ENCODE results near the gene ENOX1.
"Not testable (repeated sequence)": the region's sequence is repeated elsewhere in the genome, so short reads cannot be mapped to it uniquely, and the experiment has no call there.

The ENOX1 gene

GRCh38 chr13:43363156-43363953 lies 423.4 kb downstream of the ENOX1 start:
- in situ Hi-C loops (cut with MboI; ENCODE audit: low sequenced_read_pairs), result no loop called here

- in situ Hi-C loops (cut with MboI; ENCODE audit: low sequenced_read_pairs), result no loop called here
Observed at GRCh38 chr13:43362556-43362955, 424.2 kb downstream of the ENOX1 start.

- in situ Hi-C loops (cut with MboI; ENCODE audit: low sequenced_read_pairs), result no loop called here
Observed at GRCh38 chr13:43360892-43361610, 425.7 kb downstream of the ENOX1 start.

- in situ Hi-C loops (cut with MboI; ENCODE audit: low sequenced_read_pairs), result no loop called here
Observed at GRCh38 chr13:43360171-43360570, 426.6 kb downstream of the ENOX1 start.

GRCh38 chr13:43359536-43359935 lies 427.2 kb downstream of the ENOX1 start:
- in situ Hi-C loops (cut with MboI; ENCODE audit: low sequenced_read_pairs), result no loop called here

- in situ Hi-C loops (cut with MboI; ENCODE audit: low sequenced_read_pairs), result no loop called here
Observed at GRCh38 chr13:43357564-43357963, 429.2 kb downstream of the ENOX1 start.

- in situ Hi-C loops (cut with MboI; ENCODE audit: low sequenced_read_pairs), result no loop called here
Observed at GRCh38 chr13:43356567-43356966, 430.2 kb downstream of the ENOX1 start.

- in situ Hi-C loops (cut with MboI; ENCODE audit: low sequenced_read_pairs), result no loop called here
Observed at GRCh38 chr13:43355774-43356173, 431.0 kb downstream of the ENOX1 start.

- in situ Hi-C loops (cut with MboI; ENCODE audit: low sequenced_read_pairs), result no loop called here
Observed at GRCh38 chr13:43354153-43354945, 432.4 kb downstream of the ENOX1 start.

- in situ Hi-C loops (cut with MboI; ENCODE audit: low sequenced_read_pairs), result no loop called here
Observed at GRCh38 chr13:43353631-43354030, 433.1 kb downstream of the ENOX1 start.

- in situ Hi-C loops (cut with MboI; ENCODE audit: low sequenced_read_pairs), result not testable (repeated sequence)
Observed at GRCh38 chr13:43351612-43352011, 435.2 kb downstream of the ENOX1 start.

- in situ Hi-C loops (cut with MboI; ENCODE audit: low sequenced_read_pairs), result no loop called here
Observed at GRCh38 chr13:43348397-43348796, 438.4 kb downstream of the ENOX1 start.

GRCh38 chr13:43347877-43348276 lies 438.9 kb downstream of the ENOX1 start:
- in situ Hi-C loops (cut with MboI; ENCODE audit: low sequenced_read_pairs), result no loop called here

GRCh38 chr13:43346427-43346826 lies 440.3 kb downstream of the ENOX1 start:
- in situ Hi-C loops (cut with MboI; ENCODE audit: low sequenced_read_pairs), result no loop called here

GRCh38 chr13:43343645-43344044 lies 443.1 kb downstream of the ENOX1 start:
- in situ Hi-C loops (cut with MboI; ENCODE audit: low sequenced_read_pairs), result no loop called here

GRCh38 chr13:43339805-43340550 lies 446.8 kb downstream of the ENOX1 start:
- in situ Hi-C loops (cut with MboI; ENCODE audit: low sequenced_read_pairs), result no loop called here

GRCh38 chr13:43339145-43339804 lies 447.5 kb downstream of the ENOX1 start:
- in situ Hi-C loops (cut with MboI; ENCODE audit: low sequenced_read_pairs), result no loop called here

- in situ Hi-C loops (cut with MboI; ENCODE audit: low sequenced_read_pairs), result no loop called here
Observed at GRCh38 chr13:43335764-43336163, 451.0 kb downstream of the ENOX1 start.

- in situ Hi-C loops (cut with MboI; ENCODE audit: low sequenced_read_pairs), result no loop called here
Observed at GRCh38 chr13:43333176-43333575, 453.6 kb downstream of the ENOX1 start.

- in situ Hi-C loops (cut with MboI; ENCODE audit: low sequenced_read_pairs), result no loop called here
Observed at GRCh38 chr13:43331672-43332071, 455.1 kb downstream of the ENOX1 start.
